BLaER1 treated with 17β-estradiol and CSF1 and Interleukin-3, amounts not matched to agents 10 nM and 100 nM (cell line): Measurements from ENCODE around the gene GIT1.
A peak's percentile ranks its signal among the peaks of the same experiment; 100 is the strongest.
"Not testable (repeated sequence)": the region's sequence is repeated elsewhere in the genome, so short reads cannot be mapped to it uniquely, and the experiment has no call there.

Source experiments
- H3K27ac ChIP-seq, 11 experiments: shearing (Covaris generic); formaldehyde crosslinking; 2 replicates each; pipeline ENCODE4 v1.8.1; 2022
- H3K27me3 ChIP-seq, 11 experiments: shearing (Covaris generic); formaldehyde crosslinking; 2 replicates each; pipeline ENCODE4 v1.8.1; 2022
- H3K36me3 ChIP-seq, 11 experiments: shearing (Covaris generic); formaldehyde crosslinking; 2 replicates each; pipeline ENCODE4 v1.8.1; 2022
- H3K4me1 ChIP-seq, 10 experiments: shearing (Covaris generic); formaldehyde crosslinking; 2 replicates each; pipeline ENCODE4 v1.8.1; 2022
- H3K4me2 ChIP-seq, 11 experiments: shearing (Covaris generic); formaldehyde crosslinking; 2 replicates each; pipeline ENCODE4 v1.8.1; 2022
- H3K4me3 ChIP-seq, 10 experiments: shearing (Covaris generic); formaldehyde crosslinking; 2 replicates each; pipeline ENCODE4 v1.8.1; 2022
- H3K9ac ChIP-seq, 11 experiments: shearing (Covaris generic); formaldehyde crosslinking; 2 replicates each; pipeline ENCODE4 v1.8.1; 2022
- H3K9me3 ChIP-seq, 11 experiments: shearing (Covaris generic); formaldehyde crosslinking; replicated peaks in 1 of 11; 2 replicates each; pipeline ENCODE4 v1.8.1; 2022
- H4K20me1 ChIP-seq, 11 experiments: shearing (Covaris generic); formaldehyde crosslinking; 2 replicates each; pipeline ENCODE4 v1.8.1; 2022
- Cebpa-rat ChIP-seq, 11 experiments: shearing (Covaris generic); IDR thresholded peaks; 2 replicates each; pipeline ENCODE4 v1.8.1; 2022

The GIT1 gene

GRCh38 chr17:29560316-29560715 lies 29.1 kb downstream of the GIT1 start:
- Histone ChIP-seq H3K9me3 (no peaks in the 10 kb centered on the region), H3K4me1 (peaks cover 64 to 87% (median 83%) of the 10 kb centered on the region in 10 experiments), H3K9ac (peak overlapping the region; percentile 67 to 76 (median 71)), H3K27ac (peak overlapping the region; percentile 71 to 89 (median 82); a peak in 21 of 22 replicates), H3K27me3 (no peaks in the 10 kb centered on the region), H4K20me1 (peaks cover 0 to 32% (median 11%) of the 10 kb centered on the region in 11 experiments; a peak in 8 of 22 replicates), H3K4me2 (peak overlapping the region; percentile 94 to 100 (median 96)), H3K4me3 (peak overlapping the region; percentile 15 to 55 (median 43); a peak in 17 of 20 replicates), H3K36me3 (peaks cover 0 to 22% (median 0%) of the 10 kb centered on the region in 11 experiments; a peak in 6 of 22 replicates)
- no peak for TF ChIP-seq Cebpa-rat (IDR thresholded peaks at IDR 0.05)

DNA sequence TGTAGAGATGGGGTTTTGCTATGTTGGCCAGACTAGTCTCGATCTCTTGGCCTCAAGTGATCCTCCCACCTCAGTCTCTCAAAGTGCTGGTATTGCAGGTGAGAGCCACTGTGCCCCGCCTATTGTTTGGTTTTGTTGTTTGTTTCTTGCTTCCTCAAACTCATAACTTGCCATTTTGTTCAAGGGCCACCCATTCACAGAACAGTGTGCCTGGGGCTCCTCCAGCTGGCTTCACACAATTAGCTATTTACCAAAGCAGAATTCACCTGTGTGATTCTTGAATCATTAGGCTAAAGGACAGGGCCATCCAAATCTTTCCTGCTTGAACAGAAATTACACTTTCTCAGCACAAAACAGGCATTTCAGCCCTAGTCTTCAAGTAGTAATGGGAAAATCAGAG lies 29.8 kb downstream of the GIT1 start:
- Histone ChIP-seq H3K4me1 (peaks cover 57 to 80% (median 76%) of the 10 kb centered on the region in 10 experiments), H3K9ac (peak overlapping the region; percentile 67 to 76 (median 71); a peak in 19 of 22 replicates)

DNA sequence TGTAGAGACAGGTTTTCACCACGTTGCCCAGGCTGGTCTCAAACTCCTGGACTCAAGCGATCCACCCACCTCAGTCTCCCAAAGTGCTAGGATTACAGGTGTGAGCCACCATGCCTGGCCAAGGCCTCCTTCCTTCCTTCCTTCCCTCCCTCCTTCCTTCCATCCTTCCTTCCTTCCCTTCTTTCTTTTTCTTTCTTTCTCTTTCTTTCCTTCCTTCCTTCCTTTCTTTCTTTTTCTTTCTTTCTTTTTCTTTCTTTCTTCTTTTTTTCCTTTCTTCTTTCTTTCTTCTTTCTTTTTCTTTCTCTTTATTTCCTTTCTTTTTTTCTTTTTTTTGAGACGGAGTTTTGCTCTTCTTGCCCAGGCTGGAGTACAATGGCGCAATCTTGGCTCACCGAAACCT lies 31.3 kb downstream of the GIT1 start:
- H3K4me3 ChIP-seq: not testable (repeated sequence)

More for the DNA sequence above, 29.8 kb downstream of the GIT1 start:
- peak overlapping the region; percentile 71 to 89 (median 82); a peak in 21 of 22 replicates for H3K27ac ChIP-seq
- peaks cover 0 to 22% (median 0%) of the 10 kb centered on the region in 11 experiments; a peak in 6 of 22 replicates for H3K36me3 ChIP-seq
- no peaks in the 10 kb centered on the region for H3K9me3 ChIP-seq
- H3K4me3 ChIP-seq: peak overlapping the region in 8 of 10 experiments; percentile 14 to 48 (median 38); a peak in 9 of 20 replicates
- TF ChIP-seq Cebpa-rat (IDR thresholded peaks at IDR 0.05): no peak
- peaks cover 0 to 25% (median 5%) of the 10 kb centered on the region in 11 experiments; a peak in 7 of 22 replicates for H4K20me1 ChIP-seq
- no peaks in the 10 kb centered on the region for H3K27me3 ChIP-seq
- H3K4me2 ChIP-seq: peak overlapping the region; percentile 94 to 100 (median 96)

GRCh38 chr17:29557739-29558116 lies 31.7 kb downstream of the GIT1 start:
- Histone ChIP-seq H3K4me2 (peak overlapping the region in 7 of 11 experiments; percentile 34 to 100 (median 96); a peak in 13 of 22 replicates), H3K4me1 (peaks cover 38 to 61% (median 57%) of the 10 kb centered on the region in 10 experiments), H4K20me1 (peaks cover 0 to 14% (median 0%) of the 10 kb centered on the region in 11 experiments; a peak in 2 of 22 replicates), H3K27ac (peak overlapping the region in 3 of 11 experiments; percentile 16 to 89 (median 37); a peak in 4 of 22 replicates), H3K36me3 (peaks cover 0 to 15% (median 0%) of the 10 kb centered on the region in 11 experiments; a peak in 6 of 22 replicates), H3K27me3 (no peaks in the 10 kb centered on the region), H3K4me3 (no peak overlapping the region), H3K9ac (no peak overlapping the region), H3K9me3 (no peaks in the 10 kb centered on the region)
- no peak for TF ChIP-seq Cebpa-rat (IDR thresholded peaks at IDR 0.05)

More for the DNA sequence above, 31.3 kb downstream of the GIT1 start:
- not testable (repeated sequence) for H3K9me3 ChIP-seq, H3K9ac ChIP-seq, H3K27me3 ChIP-seq
- Histone ChIP-seq H3K4me2 (peak overlapping the region in 7 of 11 experiments; percentile 34 to 100 (median 96); a peak in 13 of 22 replicates), H3K4me1 (peaks cover 42 to 65% (median 61%) of the 10 kb centered on the region in 10 experiments), H3K36me3 (peaks cover 0 to 20% (median 0%) of the 10 kb centered on the region in 11 experiments; a peak in 6 of 22 replicates), H3K27ac (peak overlapping the region in 4 of 11 experiments; percentile 16 to 89 (median 82); a peak in 4 of 22 replicates), H4K20me1 (peaks cover 0 to 16% (median 0%) of the 10 kb centered on the region in 11 experiments; a peak in 2 of 22 replicates)

DNA sequence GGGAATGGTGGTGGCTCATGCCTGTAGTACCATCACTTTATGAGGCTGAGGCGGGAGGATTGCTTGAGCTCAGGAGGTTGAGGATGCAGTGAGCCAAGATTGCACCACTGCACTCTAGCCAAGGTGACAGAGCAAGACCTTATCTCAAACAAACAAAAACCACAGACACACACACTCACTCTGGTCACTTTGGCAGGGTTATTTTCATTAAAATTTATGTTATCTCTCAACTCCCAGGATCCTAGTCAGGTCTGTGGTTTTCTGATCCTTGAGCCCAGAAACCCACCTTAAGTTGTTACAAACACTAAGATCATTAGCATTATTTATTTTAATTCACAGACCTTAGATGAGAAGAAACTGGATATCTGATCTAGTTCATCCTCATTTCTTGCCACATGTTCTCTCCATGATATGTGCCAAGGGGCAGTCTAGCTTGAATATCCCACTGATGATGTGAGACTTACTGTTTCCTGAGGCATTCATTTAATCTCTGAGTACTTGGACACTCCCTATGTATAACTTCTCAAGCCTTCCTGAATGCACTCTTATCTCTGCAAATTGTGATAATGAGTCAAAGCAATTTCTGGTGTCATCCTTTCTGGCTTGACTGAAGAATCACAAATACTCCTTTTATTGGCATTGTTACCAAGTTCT lies 32.2 kb downstream of the GIT1 start:
- peak overlapping the region in 6 of 11 experiments; percentile 94 to 100 (median 96); a peak in 8 of 22 replicates for H3K4me2 ChIP-seq
- no peak overlapping the region for H3K4me3 ChIP-seq
- no peak for TF ChIP-seq Cebpa-rat (IDR thresholded peaks at IDR 0.05)
- H4K20me1 ChIP-seq: peaks cover 0 to 8% (median 0%) of the 10 kb centered on the region in 11 experiments; a peak in 2 of 22 replicates
- H3K4me1 ChIP-seq: peaks cover 32 to 56% (median 52%) of the 10 kb centered on the region in 10 experiments
- H3K36me3 ChIP-seq: peaks cover 0 to 10% (median 0%) of the 10 kb centered on the region in 11 experiments; a peak in 6 of 22 replicates
- no peaks in the 10 kb centered on the region for H3K9me3 ChIP-seq
- no peak overlapping the region for H3K9ac ChIP-seq
- no peaks in the 10 kb centered on the region for H3K27me3 ChIP-seq
- peak overlapping the region in 1 of 11 experiments; percentile 89; a peak in 1 of 22 replicates for H3K27ac ChIP-seq

DNA sequence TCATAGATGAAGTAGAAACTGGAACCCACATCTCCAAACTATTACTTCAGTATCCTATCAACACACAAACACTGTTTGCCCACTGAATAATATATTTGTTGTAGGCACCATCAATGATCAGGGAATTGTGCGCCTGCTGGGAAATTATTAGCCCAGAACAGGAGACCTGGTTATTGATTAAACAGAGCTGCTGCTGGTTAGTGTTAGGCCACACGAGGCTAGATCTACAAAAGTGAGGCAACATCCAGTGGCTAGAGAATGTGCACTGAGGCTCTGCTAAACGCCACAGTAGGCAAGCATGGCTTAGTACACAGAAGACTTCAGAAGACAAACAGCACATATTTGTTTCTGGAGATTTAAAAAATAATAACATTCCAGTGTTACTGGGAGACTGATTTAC lies 33.6 kb downstream of the GIT1 start:
- Histone ChIP-seq H3K36me3 (peaks cover 0 to 21% (median 11%) of the 10 kb centered on the region in 11 experiments; a peak in 16 of 22 replicates), H4K20me1 (no peaks in the 10 kb centered on the region), H3K4me1 (peaks cover 19 to 42% (median 38%) of the 10 kb centered on the region in 10 experiments), H3K27me3 (no peaks in the 10 kb centered on the region), H3K27ac (no peak overlapping the region), H3K4me2 (no peak overlapping the region), H3K9ac (no peak overlapping the region), H3K9me3 (peaks cover 0 to 10% (median 0%) of the 10 kb centered on the region in 11 experiments; a peak in 3 of 22 replicates), H3K4me3 (no peak overlapping the region)
- TF ChIP-seq Cebpa-rat (IDR thresholded peaks at IDR 0.05): no peak

- Histone ChIP-seq H3K4me3 (no peak overlapping the region), H3K9ac (no peak overlapping the region), H3K4me1 (peaks cover 6 to 17% (median 10%) of the 10 kb centered on the region in 10 experiments; a peak in 15 of 20 replicates), H4K20me1 (peaks cover 0 to 13% (median 0%) of the 10 kb centered on the region in 11 experiments; a peak in 2 of 22 replicates), H3K4me2 (peak overlapping the region in 6 of 11 experiments; percentile 2 to 36 (median 18); a peak in 6 of 22 replicates), H3K36me3 (peaks cover 17 to 52% (median 23%) of the 10 kb centered on the region in 11 experiments; a peak in 21 of 22 replicates), H3K27me3 (no peaks in the 10 kb centered on the region), H3K9me3 (peaks cover 0 to 10% (median 0%) of the 10 kb centered on the region in 11 experiments; a peak in 3 of 22 replicates), H3K27ac (no peak overlapping the region)
- TF ChIP-seq Cebpa-rat (IDR thresholded peaks at IDR 0.05): no peak
Measured at GRCh38 chr17:29549177-29549923, 40.1 kb downstream of the GIT1 start.

GRCh38 chr17:29546830-29547229 lies 42.6 kb downstream of the GIT1 start:
- Histone ChIP-seq H4K20me1 (peaks cover 0 to 13% (median 0%) of the 10 kb centered on the region in 11 experiments; a peak in 4 of 22 replicates), H3K9me3 (peaks cover 0 to 9% (median 0%) of the 10 kb centered on the region in 11 experiments; a peak in 3 of 22 replicates), H3K4me1 (peaks cover 6 to 17% (median 10%) of the 10 kb centered on the region in 10 experiments; a peak in 15 of 20 replicates), H3K9ac (no peak overlapping the region), H3K36me3 (peaks cover 41 to 75% (median 48%) of the 10 kb centered on the region in 11 experiments), H3K4me3 (no peak overlapping the region), H3K27me3 (no peaks in the 10 kb centered on the region), H3K27ac (no peak overlapping the region), H3K4me2 (no peak overlapping the region)
- no peak for TF ChIP-seq Cebpa-rat (IDR thresholded peaks at IDR 0.05)
